Endodermal cell (in vitro differentiated cells): ENCODE measurements around the gene TSPAN15. TPM values are rescaled to one million over a fixed set of nuclear protein-coding genes. Genes with fewer than 3 reads are reported as not detected.

Experiments
- DNase-seq: peaks from one replicate; pipeline ENCODE4 v3.0.0-alpha.2; 2017
- H3K27ac ChIP-seq: 2 replicates; pipeline ENCODE4 v1.5.1; 2013; ENCODE audit warnings: mild to moderate bottlenecking, low read depth, low read length, moderate library complexity
- H3K27me3 ChIP-seq: 2 replicates; pipeline ENCODE4 v1.6.1; 2013; ENCODE audit warnings: mild to moderate bottlenecking, low read length, moderate library complexity; ENCODE audit not compliant: insufficient read depth, control insufficient read depth, poor library complexity, severe bottlenecking
- H3K36me3 ChIP-seq: 2 replicates; pipeline ENCODE4 v1.7.0; 2013; ENCODE audit warnings: mild to moderate bottlenecking, low read length, moderate library complexity; ENCODE audit not compliant: control insufficient read depth, insufficient read depth
- H3K4me1 ChIP-seq: one replicate; pipeline ENCODE4 v1.7.0; 2013; ENCODE audit warnings: low read length; ENCODE audit not compliant: control insufficient read depth, insufficient read depth
- H3K4me3 ChIP-seq: 2 replicates; pipeline ENCODE4 v1.5.1; 2013; ENCODE audit warnings: mild to moderate bottlenecking, low read length, moderate library complexity
- H3K9ac ChIP-seq: 2 replicates; pipeline ENCODE4 v1.6.1; 2013; ENCODE audit warnings: mild to moderate bottlenecking, low read length, moderate library complexity; ENCODE audit not compliant: poor library complexity, severe bottlenecking; ENCODE audit errors: extremely low read depth
- H3K9me3 ChIP-seq: 2 replicates; pipeline ENCODE4 v1.6.1; 2013; ENCODE audit warnings: mild to moderate bottlenecking, low read length, moderate library complexity; ENCODE audit not compliant: control insufficient read depth
- H3K27ac Mint-ChIP-seq: 2 replicates; pipeline ENCODE4 v1.8.0; 2020; ENCODE audit warnings: mixed read lengths
- H3K27me3 Mint-ChIP-seq: 2 replicates; pipeline ENCODE4 v1.8.0; 2021; ENCODE audit warnings: mild to moderate bottlenecking, mixed read lengths; ENCODE audit not compliant: insufficient read depth
- H3K36me3 Mint-ChIP-seq: 2 replicates; pipeline ENCODE4 v1.8.0; 2020; ENCODE audit warnings: low read depth, mixed read lengths
- H3K4me1 Mint-ChIP-seq: 2 replicates; pipeline ENCODE4 v1.8.0; 2020; ENCODE audit warnings: mixed read lengths
- H3K4me3 Mint-ChIP-seq: 2 replicates; pipeline ENCODE4 v1.8.0; 2020; ENCODE audit warnings: mild to moderate bottlenecking, moderate library complexity, mixed read lengths
- H3K9me3 Mint-ChIP-seq: 2 replicates; pipeline ENCODE4 v1.8.0; 2020; ENCODE audit warnings: mild to moderate bottlenecking, mixed read lengths
- WGBS, 2 experiments: methylation state at CpG; one replicate each; pipeline versions ENCODE4 v1.1.5 to v1.1.7; 2013; ENCODE audit warnings: missing lambda C conversion rate in 2 of 2, mixed read lengths in 1 of 2; ENCODE audit not compliant: insufficient coverage in 1 of 2, insufficient read length in 1 of 2; 5-methylcytosine and 5-hydroxymethylcytosine counted together
- total RNA-seq, 2 donors: library from RNA; stranded (reverse); fragmentation: NEBNext Ultra II Directional in 1 of 2; extraction: Animal tissue kit (Norgen Biotek cat#: 25700) in 1 of 2; gene quantifications; 2 replicates in 1 of 2; 3 replicates in 1 of 2; pipeline ENCODE4 v1.2.1, GENCODE V29; 2021
- TF ChIP-seq, protein P1 (sequence below): fragments of 200-600 bp; sonication (generic); conservative IDR thresholded peaks from 2 replicates; pipeline ENCODE4 v1.5.0; 2021; ENCODE audit warnings: antibody characterized with exemption, mild to moderate bottlenecking

Gene TSPAN15
- total RNA-seq, 2 donors from 2014 or later: 10.1 to 15.8 TPM

DNA sequence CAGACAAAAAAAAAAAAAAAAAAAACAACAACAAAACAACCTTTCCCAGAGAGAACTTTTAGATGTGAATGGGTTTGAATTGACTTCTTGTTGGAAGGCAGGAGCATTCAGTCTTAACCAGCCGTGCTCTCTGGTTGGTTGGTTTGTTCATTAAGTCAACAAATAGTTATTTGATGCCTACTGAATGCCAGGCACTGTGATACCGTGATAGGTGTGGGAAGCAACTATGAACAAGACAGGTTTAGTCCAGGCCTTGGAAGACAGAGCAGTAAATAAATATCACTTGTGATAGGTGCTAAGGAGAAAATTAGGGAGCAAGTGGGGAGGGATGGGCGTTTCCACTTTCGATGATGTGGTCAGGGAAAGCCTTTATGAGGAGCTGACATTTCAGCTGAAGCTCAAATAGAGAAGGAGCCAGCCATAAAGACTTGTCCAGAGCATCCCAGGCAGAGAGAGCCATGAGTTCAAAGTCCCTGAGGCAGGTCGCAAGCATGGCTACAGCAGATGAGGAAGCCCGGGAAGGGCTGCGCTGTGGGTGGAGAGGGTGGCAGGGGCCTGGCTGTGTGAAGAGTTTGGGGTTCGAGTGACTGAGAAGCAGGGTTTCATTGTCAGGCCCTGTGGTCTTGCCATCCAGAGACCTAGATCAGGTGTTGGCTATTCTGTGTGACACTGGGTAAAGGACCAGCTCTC is 8.0 kb downstream of the TSPAN15 start:
- TF ChIP-seq, protein P1, sequence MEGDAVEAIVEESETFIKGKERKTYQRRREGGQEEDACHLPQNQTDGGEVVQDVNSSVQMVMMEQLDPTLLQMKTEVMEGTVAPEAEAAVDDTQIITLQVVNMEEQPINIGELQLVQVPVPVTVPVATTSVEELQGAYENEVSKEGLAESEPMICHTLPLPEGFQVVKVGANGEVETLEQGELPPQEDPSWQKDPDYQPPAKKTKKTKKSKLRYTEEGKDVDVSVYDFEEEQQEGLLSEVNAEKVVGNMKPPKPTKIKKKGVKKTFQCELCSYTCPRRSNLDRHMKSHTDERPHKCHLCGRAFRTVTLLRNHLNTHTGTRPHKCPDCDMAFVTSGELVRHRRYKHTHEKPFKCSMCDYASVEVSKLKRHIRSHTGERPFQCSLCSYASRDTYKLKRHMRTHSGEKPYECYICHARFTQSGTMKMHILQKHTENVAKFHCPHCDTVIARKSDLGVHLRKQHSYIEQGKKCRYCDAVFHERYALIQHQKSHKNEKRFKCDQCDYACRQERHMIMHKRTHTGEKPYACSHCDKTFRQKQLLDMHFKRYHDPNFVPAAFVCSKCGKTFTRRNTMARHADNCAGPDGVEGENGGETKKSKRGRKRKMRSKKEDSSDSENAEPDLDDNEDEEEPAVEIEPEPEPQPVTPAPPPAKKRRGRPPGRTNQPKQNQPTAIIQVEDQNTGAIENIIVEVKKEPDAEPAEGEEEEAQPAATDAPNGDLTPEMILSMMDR: no peak
- Mint-ChIP-seq H3K27ac (no peak overlapping the region), H3K27me3 (peaks cover 3% of the 10 kb centered on the region), H3K4me3 (no peak overlapping the region), H3K9me3 (no peaks in the 10 kb centered on the region), H3K36me3 (no peaks in the 10 kb centered on the region), H3K4me1 (no peaks in the 10 kb centered on the region)
- H3K4me1 ChIP-seq: peaks cover 2% of the 10 kb centered on the region
- H3K9me3 ChIP-seq: no peaks in the 10 kb centered on the region
- no peak overlapping the region for H3K4me3 ChIP-seq
- no peak overlapping the region for H3K9ac ChIP-seq
- no peak for DNase-seq
- no peaks in the 10 kb centered on the region for H3K27me3 ChIP-seq
- H3K27ac ChIP-seq: no peak overlapping the region
- 65 to 68% methylated on average over 7 to 8 of the region's 8 CpGs for WGBS, 2 experiments
- H3K36me3 ChIP-seq: no peaks in the 10 kb centered on the region

DNA sequence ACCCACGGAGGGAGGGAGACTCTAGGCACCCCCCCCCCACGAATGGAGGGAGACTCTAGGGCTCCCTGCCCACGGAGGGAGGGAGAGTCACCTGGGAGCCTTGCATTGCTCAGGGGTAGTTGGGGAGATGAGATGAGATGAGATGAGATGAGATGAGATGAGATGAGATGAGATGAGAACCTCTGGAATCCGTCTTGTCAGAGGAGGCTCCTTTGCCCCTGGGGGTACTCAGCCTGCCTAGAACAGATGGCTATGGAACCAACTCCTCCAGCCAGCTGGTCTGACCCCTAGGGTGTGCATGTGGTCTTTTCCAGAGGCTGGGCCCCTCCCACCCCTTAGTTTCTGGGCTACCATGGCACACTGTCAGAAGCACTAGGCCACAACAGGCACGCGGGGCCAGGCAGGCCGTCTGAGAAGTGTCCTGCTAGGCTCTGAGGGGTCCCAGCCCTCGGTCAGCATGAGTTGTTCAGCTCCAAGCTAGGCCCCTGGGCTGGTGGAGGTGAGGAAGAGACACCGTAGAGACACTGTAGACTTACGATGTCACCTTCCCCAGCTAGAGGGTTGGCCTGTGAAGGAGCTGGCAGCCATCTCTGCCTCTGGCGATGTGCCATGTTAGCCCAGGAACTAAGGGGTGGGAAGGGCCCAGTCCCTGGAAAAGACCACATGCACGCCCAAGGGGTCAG is 8.8 kb downstream of the TSPAN15 start:
- H3K4me3 ChIP-seq: no peak overlapping the region
- Mint-ChIP-seq H3K27me3 (no peaks in the 10 kb centered on the region), H3K4me3 (no peak overlapping the region), H3K9me3 (no peaks in the 10 kb centered on the region), H3K36me3 (no peaks in the 10 kb centered on the region), H3K4me1 (no peaks in the 10 kb centered on the region), H3K27ac (no peak overlapping the region)
- WGBS, 2 experiments: 83 to 94% methylated on average over 9 to 12 of the region's 12 CpGs
- H3K36me3 ChIP-seq: no peaks in the 10 kb centered on the region
- no peak overlapping the region for H3K9ac ChIP-seq
- H3K4me1 ChIP-seq: peaks cover 2% of the 10 kb centered on the region
- H3K9me3 ChIP-seq: no peaks in the 10 kb centered on the region
- TF ChIP-seq, protein P1: no peak
- no peak for DNase-seq
- H3K27me3 ChIP-seq: no peaks in the 10 kb centered on the region
- no peak overlapping the region for H3K27ac ChIP-seq

DNA sequence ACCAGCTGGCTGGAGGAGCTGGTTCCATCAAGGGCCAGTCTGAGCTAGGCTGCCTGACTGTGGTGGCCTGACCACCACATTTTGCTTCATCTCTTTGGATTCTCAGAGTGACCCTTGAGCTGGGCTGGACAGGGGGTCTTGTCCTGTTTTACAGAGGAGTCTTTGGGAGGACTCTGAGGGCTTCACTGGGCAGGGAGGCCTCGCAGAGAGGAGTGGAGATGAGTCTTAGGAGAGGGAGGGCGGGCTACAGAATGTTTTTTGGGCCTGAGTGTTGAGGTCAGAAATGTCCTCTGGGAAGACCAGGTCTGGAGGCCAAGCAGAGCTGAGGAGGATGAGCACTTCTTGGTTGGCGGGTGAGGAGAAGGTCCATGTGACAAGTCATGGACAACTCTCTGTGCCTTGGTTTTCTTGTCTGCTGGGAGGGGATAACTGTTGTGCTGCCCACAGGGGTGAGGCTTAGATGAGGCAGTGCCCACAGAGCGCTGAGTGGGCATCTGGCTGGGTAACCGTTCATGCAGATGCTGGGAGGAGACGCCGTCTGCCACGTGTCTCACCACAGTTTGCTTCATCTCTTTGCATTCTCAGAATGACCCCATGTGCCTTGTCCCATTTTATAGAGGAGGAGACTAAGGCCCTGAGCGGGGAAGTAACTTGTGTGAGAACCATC is 9.4 kb downstream of the TSPAN15 start:
- H3K36me3 ChIP-seq: no peaks in the 10 kb centered on the region
- DNase-seq: no peak
- peaks cover 2% of the 10 kb centered on the region for H3K4me1 ChIP-seq
- no peak overlapping the region for H3K9ac ChIP-seq
- H3K27me3 ChIP-seq: no peaks in the 10 kb centered on the region
- H3K4me3 Mint-ChIP-seq: no peak overlapping the region
- TF ChIP-seq, protein P1: no peak
- no peaks in the 10 kb centered on the region for H3K9me3 ChIP-seq
- H3K4me3 ChIP-seq: no peak overlapping the region
- no peaks in the 10 kb centered on the region for H3K4me1 Mint-ChIP-seq
- H3K27ac Mint-ChIP-seq: no peak overlapping the region
- H3K9me3 Mint-ChIP-seq: no peaks in the 10 kb centered on the region
- H3K27me3 Mint-ChIP-seq: no peaks in the 10 kb centered on the region
- H3K27ac ChIP-seq: no peak overlapping the region
- 94 to 100% methylated on average over 4 to 9 of the region's 9 CpGs for WGBS, 2 experiments
- no peaks in the 10 kb centered on the region for H3K36me3 Mint-ChIP-seq
